OCI-M2 (cell line): Measurements from ENCODE around the gene KLHL17.
"Not testable (repeated sequence)": the region's sequence is repeated elsewhere in the genome, so short reads cannot be mapped to it uniquely, and the experiment has no call there.

Experiments
- DNase-seq: peaks from one replicate; lab custom pipeline; 2025; ENCODE audit not compliant: unreplicated experiment; lab: John Stamatoyannopoulos, UW

KLHL17 gene

GRCh38 chr1:966704-967300 is 6.4 kb downstream of the KLHL17 start:
- no peak for DNase-seq

- DNase-seq = no peak
Observed at GRCh38 chr1:967466-968343, 7.3 kb downstream of the KLHL17 start.

- no peak for DNase-seq
Observed at GRCh38 chr1:969260-969855, 9.0 kb downstream of the KLHL17 start.

GRCh38 chr1:970242-970972 is 10.0 kb downstream of the KLHL17 start:
- DNase-seq = no peak

- no peak for DNase-seq
Observed at GRCh38 chr1:970973-971730, 10.8 kb downstream of the KLHL17 start.

- DNase-seq = no peak
Observed at GRCh38 chr1:971751-972506, 11.5 kb downstream of the KLHL17 start.

GRCh38 chr1:972726-973458 is 12.5 kb downstream of the KLHL17 start:
- DNase-seq = no peak

GRCh38 chr1:973459-974292 is 13.3 kb downstream of the KLHL17 start:
- DNase-seq = no peak

GRCh38 chr1:974293-974640 is 13.9 kb downstream of the KLHL17 start:
- DNase-seq = no peak

GRCh38 chr1:974687-975328 is 14.4 kb downstream of the KLHL17 start:
- no peak for DNase-seq

GRCh38 chr1:975365-975764 is 15.0 kb downstream of the KLHL17 start:
- no peak for DNase-seq

GRCh38 chr1:975896-976683 is 15.7 kb downstream of the KLHL17 start:
- no peak for DNase-seq

- not testable (repeated sequence) for DNase-seq
Observed at GRCh38 chr1:976791-977190, 16.4 kb downstream of the KLHL17 start.

- DNase-seq = no peak
Observed at GRCh38 chr1:978069-978834, 17.9 kb downstream of the KLHL17 start.

- no peak for DNase-seq
Observed at GRCh38 chr1:978835-979743, 18.7 kb downstream of the KLHL17 start.

GRCh38 chr1:979744-980072 is 19.3 kb downstream of the KLHL17 start:
- no peak for DNase-seq
